GM21447 (cell line): ENCODE results near the gene TAS2R5.
"Not testable (repeated sequence)": the region's sequence is repeated elsewhere in the genome, so short reads cannot be mapped to it uniquely, and the experiment has no call there.

Experiments
- ATAC-seq: cut with Tn5 transposase; IDR thresholded peaks from one replicate; pipeline ENCODE4 v1.9.1; 2021; ENCODE audit not compliant: unreplicated experiment

The TAS2R5 gene, protein sequence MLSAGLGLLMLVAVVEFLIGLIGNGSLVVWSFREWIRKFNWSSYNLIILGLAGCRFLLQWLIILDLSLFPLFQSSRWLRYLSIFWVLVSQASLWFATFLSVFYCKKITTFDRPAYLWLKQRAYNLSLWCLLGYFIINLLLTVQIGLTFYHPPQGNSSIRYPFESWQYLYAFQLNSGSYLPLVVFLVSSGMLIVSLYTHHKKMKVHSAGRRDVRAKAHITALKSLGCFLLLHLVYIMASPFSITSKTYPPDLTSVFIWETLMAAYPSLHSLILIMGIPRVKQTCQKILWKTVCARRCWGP

DNA sequence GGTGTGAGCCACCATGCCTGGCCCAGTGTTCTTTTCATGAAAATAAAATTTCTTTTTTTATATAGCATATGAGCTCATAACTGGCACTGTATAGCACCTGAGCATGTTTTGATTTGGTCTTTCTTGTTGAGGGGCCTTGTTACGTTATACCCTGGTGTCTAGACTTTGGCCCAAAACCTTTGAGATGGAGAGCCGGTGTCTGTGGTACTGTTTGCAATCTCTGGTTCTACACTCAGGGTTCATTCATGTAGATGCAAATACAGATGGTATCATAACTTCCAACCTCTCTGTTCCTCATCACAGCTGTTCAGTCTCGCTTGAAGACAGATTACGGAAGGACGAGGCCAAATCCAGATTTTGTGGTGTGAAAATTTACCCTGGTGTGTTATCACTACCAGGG lies at the start of gene TAS2R5:
Gene TAS2R5 (plus strand): TSS at position 301 of the 400 bp plus-strand sequence. CDS start 145 bp downstream, outside the sequence.
- ATAC-seq, result no peak

DNA sequence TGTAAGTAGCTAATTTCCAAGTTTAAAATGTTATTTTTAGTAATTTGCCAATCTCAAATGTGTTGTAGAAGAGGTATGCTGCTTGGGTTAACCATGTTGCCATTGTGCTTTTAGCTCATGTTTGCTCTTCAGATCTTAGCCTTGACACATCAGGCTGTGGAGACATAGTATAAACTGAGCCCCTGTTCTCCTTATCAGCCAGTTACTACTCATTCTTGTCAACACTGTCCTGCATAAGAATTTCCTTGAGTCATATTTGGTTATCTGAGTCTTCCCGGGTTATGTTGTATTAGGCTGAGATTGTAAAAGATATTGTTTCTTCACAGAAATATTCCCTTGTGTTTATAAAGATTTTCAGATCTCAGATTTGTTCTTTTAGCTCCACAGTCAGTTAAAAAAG lies 47.8 kb upstream of the TAS2R5 start:
- ATAC-seq, result no peak

DNA sequence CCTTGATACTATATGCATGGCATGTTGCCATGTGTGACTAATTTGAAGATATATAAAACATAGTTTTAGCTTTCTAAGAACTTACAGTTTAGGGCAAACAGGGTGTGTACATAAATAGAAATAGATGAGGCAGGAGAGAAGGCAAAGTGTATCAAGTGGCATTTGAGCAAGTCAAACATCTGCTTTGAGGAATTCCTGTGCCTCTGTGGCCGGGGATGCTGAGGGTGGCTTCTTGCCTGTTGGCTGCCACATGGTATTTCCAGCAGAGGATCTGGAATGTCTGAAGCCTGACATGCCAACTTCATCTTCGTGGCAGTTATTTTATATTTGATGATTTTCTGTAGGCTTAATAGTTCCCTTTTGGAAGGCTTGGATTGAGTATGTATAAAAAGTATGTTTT lies 45.9 kb upstream of the TAS2R5 start:
- no peak for ATAC-seq

DNA sequence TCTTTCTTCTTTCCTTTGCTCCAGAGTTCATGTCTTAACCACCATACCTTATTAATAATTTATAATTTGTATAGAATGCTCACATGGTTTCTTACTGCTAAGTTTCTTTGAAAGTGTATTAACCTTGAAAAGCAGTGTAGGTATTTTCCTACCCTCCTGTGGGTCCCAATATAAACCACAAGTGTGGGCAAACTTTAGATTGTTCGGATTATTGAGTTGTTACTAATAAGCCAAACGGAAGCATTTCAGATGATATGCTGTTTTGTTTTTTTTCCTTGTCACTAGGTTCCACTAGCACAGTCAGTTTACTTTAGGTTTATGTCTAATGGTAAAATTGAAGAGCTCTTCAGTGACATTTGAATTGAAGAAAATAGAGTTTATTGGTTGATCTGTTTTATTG lies 41.6 kb upstream of the TAS2R5 start:
- no peak for ATAC-seq

DNA sequence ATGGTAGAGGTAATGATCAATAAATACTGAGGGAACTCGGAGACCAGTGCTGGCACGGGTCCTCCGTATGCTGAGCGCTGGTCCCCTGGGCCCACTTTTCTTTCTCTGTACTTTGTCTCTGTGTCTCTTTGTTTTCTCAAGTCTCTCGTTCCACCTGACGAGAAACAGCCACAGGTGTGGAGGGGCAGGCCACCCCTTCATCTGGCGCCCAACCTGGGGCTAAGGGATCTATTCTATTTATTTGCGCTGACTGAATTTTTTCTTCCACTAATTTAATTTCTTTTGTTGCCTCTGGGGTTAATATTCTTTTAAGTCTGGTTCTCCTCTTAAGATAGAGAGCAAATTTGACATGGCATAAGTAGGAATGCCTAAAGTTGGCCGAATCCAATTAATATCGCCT lies 38.1 kb upstream of the TAS2R5 start:
- not testable (repeated sequence) for ATAC-seq

DNA sequence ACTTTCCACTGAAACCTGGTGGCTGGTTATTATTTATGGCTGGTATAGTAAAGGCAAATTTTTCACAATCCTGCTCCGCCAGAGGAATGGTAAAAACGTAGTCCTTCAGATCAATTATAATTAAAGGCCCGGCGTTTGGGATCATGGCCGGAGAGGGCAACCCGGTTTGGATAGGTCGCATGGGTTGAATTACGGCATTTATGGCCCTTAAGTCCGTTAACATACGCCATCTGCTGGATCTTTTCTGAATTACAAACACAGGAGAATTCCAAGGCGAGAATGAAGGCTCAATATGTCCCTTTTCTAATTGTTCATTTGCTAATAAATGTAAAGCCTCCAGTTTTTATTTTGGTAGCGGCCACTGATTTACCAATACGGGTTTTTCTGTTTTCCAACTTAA lies 37.4 kb upstream of the TAS2R5 start:
- ATAC-seq, result no peak

DNA sequence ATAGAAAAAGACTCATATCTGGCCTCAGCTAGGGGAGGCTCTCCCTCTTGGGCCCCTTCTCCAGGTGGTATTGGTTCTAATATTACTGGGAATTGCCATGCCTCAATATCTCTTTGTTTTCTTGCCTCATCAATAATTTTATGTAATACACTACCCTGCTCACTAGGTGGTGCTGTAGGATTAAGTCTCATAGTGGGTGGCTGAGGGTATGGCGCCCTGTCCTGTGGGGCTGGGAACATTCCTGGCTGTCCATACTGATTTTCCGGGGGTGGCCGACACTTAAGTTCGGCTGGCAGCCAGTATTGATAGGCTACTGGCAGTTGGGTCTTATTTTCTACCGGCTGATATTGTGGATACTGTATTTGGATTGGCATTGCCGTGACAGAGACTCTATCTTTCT lies 35.1 kb upstream of the TAS2R5 start:
- no peak for ATAC-seq

DNA sequence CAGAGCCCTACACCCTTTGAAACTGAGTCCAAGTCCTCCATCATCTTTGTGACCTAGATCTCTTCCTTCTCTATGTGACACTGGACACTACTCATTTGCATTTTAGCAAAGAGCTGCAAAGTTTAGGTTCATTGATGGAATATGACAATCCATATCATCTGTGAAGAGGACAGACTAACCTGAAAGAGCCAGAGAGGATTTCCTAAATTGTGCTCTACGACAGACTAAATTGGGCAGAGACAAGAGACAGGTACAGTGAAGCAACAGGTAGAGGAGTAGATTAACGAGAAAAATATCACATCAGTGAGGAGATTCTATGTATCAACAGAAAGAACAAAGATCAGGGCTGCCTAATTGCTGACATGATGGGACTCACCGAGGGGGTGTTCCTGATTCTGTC lies 26.2 kb upstream of the TAS2R5 start, which contains the start of gene TAS2R3:
Gene TAS2R3 (plus strand): TSS at position 301 of the 400 bp plus-strand sequence. CDS start 62 bp downstream, at position 363.
- ATAC-seq, result no peak

DNA sequence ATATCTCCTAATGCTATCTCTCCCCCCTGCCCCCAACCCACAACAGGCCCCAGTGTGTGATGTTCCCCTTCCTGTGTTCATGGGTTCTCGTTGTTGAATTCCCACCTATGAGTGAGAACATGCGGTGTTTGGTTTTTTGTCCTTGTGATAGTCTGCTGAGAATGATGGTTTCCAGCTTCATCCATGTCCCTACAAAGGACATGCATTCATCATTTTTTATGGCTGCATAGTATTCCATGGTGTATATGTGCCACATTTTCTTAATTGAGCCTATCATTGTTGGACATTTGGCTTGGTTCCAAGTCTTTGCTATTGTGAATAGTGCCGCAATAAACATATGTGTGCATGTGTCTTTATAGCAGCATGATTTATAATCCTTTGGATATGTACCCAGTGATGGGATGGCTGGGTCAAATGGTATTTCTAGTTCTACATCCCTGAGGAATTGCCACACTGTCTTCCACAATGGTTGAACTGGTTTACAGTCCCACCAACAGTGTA lies 19.9 kb upstream of the TAS2R5 start:
- not testable (repeated sequence) for ATAC-seq

DNA sequence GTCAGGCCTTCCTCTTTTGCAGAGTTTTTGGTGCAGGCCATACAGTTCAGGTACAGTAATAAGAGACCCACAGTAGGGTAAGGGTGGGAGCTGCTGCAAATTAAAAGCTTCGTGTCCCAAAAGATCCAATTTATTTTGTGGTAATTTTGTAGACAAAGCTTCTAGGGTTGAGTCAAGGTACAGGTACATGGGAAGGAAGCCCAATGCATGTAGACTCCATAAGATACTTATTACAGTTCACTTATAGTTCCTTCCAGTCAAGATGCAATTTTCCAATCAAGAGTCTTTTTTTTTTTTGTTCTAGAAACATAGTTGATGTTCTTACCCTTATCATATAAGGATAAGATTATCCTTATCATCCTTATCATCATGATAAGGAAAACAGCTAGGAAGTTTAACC lies 13.6 kb upstream of the TAS2R5 start, which contains the start of gene TAS2R4:
Gene TAS2R4 (plus strand): TSS at position 301 of the 400 bp plus-strand sequence. CDS start 1,815 bp downstream, outside the sequence.
- no peak for ATAC-seq

DNA sequence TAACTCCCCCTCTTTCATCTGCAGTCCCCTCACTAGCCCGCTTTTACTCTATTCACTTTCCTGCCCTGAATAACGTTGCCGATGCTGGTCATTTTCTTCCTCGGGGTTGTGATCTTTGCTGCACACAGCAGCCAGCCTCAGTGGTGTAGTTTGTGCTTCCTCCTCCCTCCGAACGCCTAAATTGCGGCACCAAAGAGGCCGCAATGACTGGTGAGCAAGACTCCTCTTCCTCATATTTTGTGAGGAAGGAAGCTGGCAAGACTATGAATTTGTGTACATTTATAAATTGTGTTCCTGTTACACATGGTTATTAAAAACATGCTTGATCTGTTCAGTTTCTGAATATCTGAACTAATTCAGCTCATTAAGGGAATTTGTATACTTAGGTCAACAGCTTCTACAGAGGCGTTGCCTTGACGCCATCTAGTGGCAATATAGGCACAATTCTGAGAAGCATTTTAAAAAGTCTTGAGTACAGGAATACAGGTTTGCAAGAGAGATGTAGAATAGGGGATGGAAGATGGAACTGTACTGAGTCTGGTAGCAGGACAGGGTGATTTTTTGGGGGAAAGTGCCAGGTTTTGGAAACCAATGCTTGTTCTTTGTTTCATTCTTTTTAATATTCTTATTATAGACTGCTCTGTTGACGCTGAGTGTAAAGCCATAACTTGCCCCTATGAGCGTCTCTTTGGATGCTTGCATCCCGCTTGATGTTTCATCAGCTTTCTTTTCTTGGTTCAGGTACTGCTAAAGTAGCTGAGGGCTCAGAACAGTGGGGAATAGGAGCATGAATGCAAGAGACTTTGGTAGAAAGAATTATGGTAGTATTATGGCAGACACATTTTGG lies 4.1 kb upstream of the TAS2R5 start:
- ATAC-seq, result peak; percentile 81

DNA sequence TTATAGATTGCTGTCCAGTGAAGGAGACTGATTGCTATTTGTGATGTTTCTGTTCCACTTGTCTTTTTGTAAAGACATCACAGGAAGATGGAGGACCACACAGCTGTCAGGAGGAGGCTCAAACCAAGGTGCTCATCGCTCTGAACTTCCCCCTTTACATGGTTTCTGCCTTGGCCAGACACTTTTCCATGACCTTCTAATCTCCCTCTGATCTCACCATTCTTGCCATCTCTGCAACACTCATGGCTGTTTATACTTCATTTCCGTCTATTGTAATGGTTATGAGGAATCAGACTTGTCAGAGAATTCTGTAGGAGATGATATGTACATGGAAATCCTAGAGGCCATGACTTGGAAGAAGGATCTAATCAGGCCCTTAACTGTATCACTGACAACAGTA lies 1.7 kb upstream of the TAS2R5 start:
- no peak for ATAC-seq

DNA sequence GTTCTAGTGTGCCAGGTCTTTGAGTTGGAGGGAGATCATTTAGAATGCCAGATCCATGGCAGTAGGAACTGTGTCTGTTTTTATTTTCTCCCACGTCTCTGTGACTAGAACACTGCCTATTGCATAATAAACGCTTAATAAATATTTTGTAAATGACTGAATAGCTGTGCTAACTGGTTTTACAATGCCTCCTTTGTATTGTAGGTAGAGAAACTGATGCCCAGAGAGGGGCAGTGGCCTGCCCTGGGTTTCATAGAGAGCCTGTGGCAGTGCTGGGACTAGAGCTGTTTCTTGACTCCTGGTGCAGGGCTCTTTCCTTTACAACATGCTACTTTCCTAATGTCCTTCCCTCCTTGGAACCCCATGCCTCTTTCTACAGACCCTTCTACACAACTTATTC lies 2.5 kb downstream of the TAS2R5 start:
- ATAC-seq, result no peak

DNA sequence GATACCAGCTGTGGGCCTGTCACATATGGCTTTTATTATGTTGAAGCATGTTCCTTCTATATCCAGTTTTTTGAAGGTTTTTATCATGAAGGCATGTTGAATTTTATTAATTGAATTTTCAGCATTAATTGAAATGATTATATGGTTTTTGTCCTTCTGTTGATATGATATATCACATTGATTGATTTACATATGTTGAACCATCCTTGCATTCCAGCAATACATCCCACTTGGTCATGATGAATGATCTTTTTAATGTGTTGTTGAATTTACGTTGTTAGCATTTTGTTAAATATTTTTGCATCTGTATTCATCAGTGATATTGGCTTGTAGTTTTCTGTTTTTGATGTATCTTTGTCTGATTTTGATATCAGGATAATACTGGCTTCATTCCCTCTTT lies 30.1 kb downstream of the TAS2R5 start:
- ATAC-seq, result no peak

DNA sequence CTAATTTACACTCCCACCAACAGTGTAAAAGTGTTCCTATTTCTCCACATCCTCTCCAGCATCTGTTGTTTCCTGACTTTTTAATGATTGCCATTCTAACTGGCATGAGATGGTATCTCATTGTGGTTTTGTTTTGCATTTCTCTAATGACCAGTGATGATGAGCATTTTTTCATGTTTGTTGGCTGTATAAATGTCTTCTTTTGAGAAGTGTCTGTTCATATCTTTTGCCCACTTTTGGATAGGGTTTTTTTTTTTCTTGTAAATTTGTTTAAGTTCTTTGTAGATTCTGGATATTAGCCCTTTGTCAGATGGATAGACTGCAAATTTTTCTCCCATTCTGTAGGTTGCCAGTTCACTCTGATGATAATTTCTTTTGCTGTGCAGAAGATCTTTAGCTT lies 32.4 kb downstream of the TAS2R5 start:
- ATAC-seq, result not testable (repeated sequence)

DNA sequence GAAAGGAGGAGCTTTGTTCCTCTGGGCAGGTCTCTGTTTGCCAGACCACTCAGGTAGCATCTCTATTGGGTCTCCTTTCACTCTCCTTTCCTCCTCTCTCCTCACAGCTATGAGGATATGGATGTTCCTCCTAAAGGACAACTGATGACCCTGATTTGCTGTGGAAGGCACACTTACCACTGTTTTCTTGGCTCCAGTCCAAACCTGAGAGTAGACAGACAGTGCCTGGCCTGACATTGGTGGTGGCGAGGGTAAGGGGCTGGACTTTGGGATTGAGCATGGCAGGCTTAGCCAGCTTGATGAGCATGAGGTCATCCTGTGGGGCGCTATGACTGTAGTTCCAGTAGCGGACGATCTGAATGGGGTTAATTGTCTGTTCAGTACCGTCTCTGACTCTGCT lies 47.7 kb downstream of the TAS2R5 start:
- ATAC-seq, result no peak

DNA sequence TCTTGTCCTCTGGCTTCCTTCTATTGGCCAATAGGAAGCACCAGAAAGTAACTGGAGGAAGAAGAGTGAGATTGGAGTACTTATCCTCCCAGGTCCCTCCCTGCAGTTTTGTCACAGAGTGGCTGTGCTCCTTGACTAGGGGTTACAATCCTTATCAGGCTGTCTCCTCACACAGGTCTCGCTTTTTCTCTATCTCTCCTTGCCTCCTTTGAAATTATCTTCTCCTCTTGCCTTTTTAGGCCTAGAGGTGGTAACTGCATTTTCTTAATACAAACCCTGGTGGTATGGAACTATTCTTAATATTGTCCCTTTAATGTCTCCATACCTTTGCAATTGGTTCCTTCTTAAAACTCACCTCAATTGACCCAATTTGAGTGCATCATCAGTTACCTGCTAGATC lies 48.6 kb downstream of the TAS2R5 start:
- no peak for ATAC-seq

DNA sequence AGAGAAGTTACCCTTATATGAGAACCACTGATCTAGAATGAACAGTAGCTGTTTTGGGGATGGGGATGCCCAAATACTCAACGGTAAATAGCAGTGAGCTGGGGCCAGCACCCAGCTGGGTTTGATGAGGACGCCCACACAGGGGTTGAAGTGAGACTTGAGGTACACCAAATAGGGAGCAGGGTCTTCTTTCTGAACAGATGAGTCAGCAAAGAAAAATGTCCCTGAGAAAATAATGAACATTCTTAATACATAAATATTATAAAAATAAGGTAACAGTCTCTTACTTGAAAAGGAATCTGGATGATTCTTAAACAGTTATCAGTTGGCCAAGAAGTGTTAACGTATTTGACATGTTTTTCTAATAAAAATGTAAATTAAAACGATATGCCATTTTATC lies 49.2 kb downstream of the TAS2R5 start:
- no peak for ATAC-seq

DNA sequence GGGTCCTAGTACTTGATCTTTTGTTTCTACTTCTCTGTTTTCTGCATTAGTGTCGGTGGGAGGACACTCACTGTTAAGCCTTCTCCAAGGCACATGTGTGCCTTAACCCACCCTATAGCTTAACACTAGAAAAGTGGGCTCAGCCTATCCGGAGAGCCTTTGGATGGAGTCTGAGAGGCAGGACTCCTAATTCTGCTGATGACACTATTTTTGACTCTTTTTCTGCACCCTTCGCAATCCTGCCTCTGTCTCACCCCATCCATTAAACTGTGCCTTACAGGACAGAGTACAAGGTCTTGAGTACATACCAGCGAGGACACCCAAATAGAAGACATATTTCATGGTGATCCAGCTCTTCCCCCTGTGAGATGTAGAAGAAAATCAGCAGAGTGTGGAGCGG lies 50.7 kb downstream of the TAS2R5 start:
- ATAC-seq, result no peak
